DOHH2 (cell line): Measurements from ENCODE around the gene CASP10.
"Not testable (repeated sequence)": the region's sequence is repeated elsewhere in the genome, so short reads cannot be mapped to it uniquely, and the experiment has no call there.

Source experiments
- H3F3A ChIP-seq: fragments of 200-600 bp; sonication (generic), shearing (Covaris generic); 2 replicates; pipeline ENCODE4 v1.6.0; 2016; ENCODE audit warnings: antibody characterized with exemption, mild to moderate bottlenecking; ENCODE audit not compliant: control insufficient read depth, insufficient read depth
- H3K27ac ChIP-seq: fragments of 200-600 bp; sonication (generic); 2 replicates; pipeline ENCODE4 v1.5.1; 2014; ENCODE audit warnings: low read depth, mild to moderate bottlenecking, low read length, moderate library complexity
- H3K27me3 ChIP-seq: fragments of 200-600 bp; sonication (generic); 2 replicates; pipeline ENCODE4 v1.6.1; 2014; ENCODE audit warnings: mild to moderate bottlenecking, low read length, mixed read lengths; ENCODE audit not compliant: control insufficient read depth
- H3K36me3 ChIP-seq: fragments of 200-600 bp; sonication (generic); 2 replicates; pipeline ENCODE4 v1.6.1; 2014; ENCODE audit warnings: mild to moderate bottlenecking, low read length, moderate library complexity, mixed read lengths; ENCODE audit not compliant: control insufficient read depth
- H3K4me1 ChIP-seq: fragments of 200-600 bp; sonication (generic); 2 replicates; pipeline ENCODE4 v1.6.1; 2014; ENCODE audit warnings: mild to moderate bottlenecking, low read length, mixed read lengths; ENCODE audit not compliant: control insufficient read depth
- H3K4me2 ChIP-seq: fragments of 200-600 bp; sonication (generic); 2 replicates; pipeline ENCODE4 v1.6.0; 2014; ENCODE audit warnings: mild to moderate bottlenecking, low read length, moderate library complexity
- H3K4me3 ChIP-seq: fragments of 200-600 bp; sonication (generic); 2 replicates; pipeline ENCODE4 v1.5.1; 2014; ENCODE audit warnings: mild to moderate bottlenecking, low read length, mixed read lengths
- H3K79me2 ChIP-seq: fragments of 200-600 bp; sonication (generic); 2 replicates; pipeline ENCODE4 v1.6.1; 2014; ENCODE audit warnings: mild to moderate bottlenecking, low read length, mixed read lengths; ENCODE audit not compliant: control insufficient read depth
- H3K9me2 ChIP-seq: fragments of 200-600 bp; sonication (generic); replicated peaks from 2 replicates; pipeline ENCODE4 v1.6.1; 2014; ENCODE audit warnings: mild to moderate bottlenecking, low read length, mixed read lengths; ENCODE audit not compliant: control insufficient read depth
- H3K9me3 ChIP-seq: fragments of 200-600 bp; sonication (generic); 2 replicates; pipeline ENCODE4 v1.6.1; 2014; ENCODE audit warnings: antibody characterized with exemption, low read length, mixed read lengths; ENCODE audit not compliant: control insufficient read depth, insufficient read depth
- H4K20me1 ChIP-seq: fragments of 200-600 bp; sonication (generic); 2 replicates; pipeline ENCODE4 v1.6.0; 2014; ENCODE audit warnings: low read depth, mild to moderate bottlenecking, antibody characterized with exemption, low read length, moderate library complexity; ENCODE audit not compliant: control insufficient read depth, insufficient read depth
- CTCF ChIP-seq: fragments of 200-600 bp; sonication (generic); IDR thresholded peaks from one replicate; pipeline ENCODE4 v1.5.1; 2014; ENCODE audit warnings: antibody characterized with exemption, mild to moderate bottlenecking, low read depth, low read length; ENCODE audit not compliant: poor library complexity, severe bottlenecking
- EZH2phosphoT487 ChIP-seq: fragments of 200-600 bp; sonication (generic); IDR thresholded peaks from 2 replicates; pipeline ENCODE4 v1.6.1; 2017; ENCODE audit warnings: borderline replicate concordance, mild to moderate bottlenecking, antibody characterized with exemption, low read length, moderate library complexity, mixed read lengths

CASP10 gene

GRCh38 chr2:201237486-201238123 lies 54.7 kb downstream of the CASP10 start:
- no peaks in the 10 kb centered on the region for H3K9me3 ChIP-seq
- H3F3A ChIP-seq: peaks cover 7% of the 10 kb centered on the region
- TF ChIP-seq EZH2phosphoT487 (no peak), CTCF (no peak)
- H3K9me2 ChIP-seq: no peaks in the 10 kb centered on the region
- peaks cover 17% of the 10 kb centered on the region for H3K79me2 ChIP-seq
- no peak overlapping the region for H3K4me2 ChIP-seq
- no peaks in the 10 kb centered on the region for H4K20me1 ChIP-seq
- H3K27me3 ChIP-seq: no peaks in the 10 kb centered on the region
- peaks cover 34% of the 10 kb centered on the region for H3K4me1 ChIP-seq
- no peak overlapping the region for H3K4me3 ChIP-seq
- H3K27ac ChIP-seq: no peak overlapping the region
- no peaks in the 10 kb centered on the region for H3K36me3 ChIP-seq

GRCh38 chr2:201239167-201239935 lies 56.4 kb downstream of the CASP10 start:
- H3K9me3 ChIP-seq, H3K36me3 ChIP-seq, H3K27me3 ChIP-seq, H3K27ac ChIP-seq, H3K4me2 ChIP-seq, H4K20me1 ChIP-seq, H3K79me2 ChIP-seq, H3F3A ChIP-seq, H3K4me3 ChIP-seq, H3K9me2 ChIP-seq: not testable (repeated sequence)
- H3K4me1 ChIP-seq: peaks cover 21% of the 10 kb centered on the region

- no peaks in the 10 kb centered on the region for H3K27me3 ChIP-seq
- no peaks in the 10 kb centered on the region for H3K4me1 ChIP-seq
- H3K4me2 ChIP-seq: no peak overlapping the region
- no peak overlapping the region for H3K4me3 ChIP-seq
- H3F3A ChIP-seq: no peaks in the 10 kb centered on the region
- TF ChIP-seq CTCF: no peak
- no peak for TF ChIP-seq EZH2phosphoT487
- H4K20me1 ChIP-seq: no peaks in the 10 kb centered on the region
- no peaks in the 10 kb centered on the region for H3K79me2 ChIP-seq
- H3K9me3 ChIP-seq: no peaks in the 10 kb centered on the region
- no peaks in the 10 kb centered on the region for H3K36me3 ChIP-seq
- no peaks in the 10 kb centered on the region for H3K9me2 ChIP-seq
- H3K27ac ChIP-seq: no peak overlapping the region
Observed at GRCh38 chr2:201242571-201243277, 59.8 kb downstream of the CASP10 start.

DNA sequence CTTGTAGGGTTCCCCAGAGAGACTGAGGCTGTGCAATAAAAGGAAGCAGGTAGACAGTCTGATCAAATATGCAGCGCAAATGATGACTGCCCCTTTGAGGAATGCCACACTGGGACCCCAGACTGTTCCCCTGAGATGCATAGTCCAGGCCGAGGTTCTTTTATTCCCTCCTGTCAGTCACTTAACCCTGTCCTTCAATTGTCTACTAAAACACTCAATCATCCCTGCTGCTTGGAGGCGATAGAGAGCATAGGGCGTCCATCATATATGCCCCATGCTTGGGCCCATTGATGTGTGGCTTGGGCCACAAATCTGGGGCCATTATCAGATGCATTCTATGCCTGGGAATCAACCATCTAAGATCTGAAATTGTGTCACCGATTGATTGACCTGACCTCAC lies 61.9 kb downstream of the CASP10 start:
- no peaks in the 10 kb centered on the region for H3K4me1 ChIP-seq
- no peak overlapping the region for H3K4me3 ChIP-seq
- no peaks in the 10 kb centered on the region for H3K27me3 ChIP-seq
- no peaks in the 10 kb centered on the region for H3K9me3 ChIP-seq
- H3K36me3 ChIP-seq: no peaks in the 10 kb centered on the region
- H3K9me2 ChIP-seq: no peaks in the 10 kb centered on the region
- no peaks in the 10 kb centered on the region for H3F3A ChIP-seq
- no peaks in the 10 kb centered on the region for H4K20me1 ChIP-seq
- no peaks in the 10 kb centered on the region for H3K79me2 ChIP-seq
- TF ChIP-seq EZH2phosphoT487 (no peak), CTCF (no peak)
- no peak overlapping the region for H3K27ac ChIP-seq
- H3K4me2 ChIP-seq: no peak overlapping the region
